Measurements from ENCODE around the gene EFHC1.
A peak's percentile ranks its signal among the peaks of the same experiment; 100 is the strongest.
"Not testable (repeated sequence)": the region's sequence is repeated elsewhere in the genome, so short reads cannot be mapped to it uniquely, and the experiment has no call there.

Gene EFHC1

DNA sequence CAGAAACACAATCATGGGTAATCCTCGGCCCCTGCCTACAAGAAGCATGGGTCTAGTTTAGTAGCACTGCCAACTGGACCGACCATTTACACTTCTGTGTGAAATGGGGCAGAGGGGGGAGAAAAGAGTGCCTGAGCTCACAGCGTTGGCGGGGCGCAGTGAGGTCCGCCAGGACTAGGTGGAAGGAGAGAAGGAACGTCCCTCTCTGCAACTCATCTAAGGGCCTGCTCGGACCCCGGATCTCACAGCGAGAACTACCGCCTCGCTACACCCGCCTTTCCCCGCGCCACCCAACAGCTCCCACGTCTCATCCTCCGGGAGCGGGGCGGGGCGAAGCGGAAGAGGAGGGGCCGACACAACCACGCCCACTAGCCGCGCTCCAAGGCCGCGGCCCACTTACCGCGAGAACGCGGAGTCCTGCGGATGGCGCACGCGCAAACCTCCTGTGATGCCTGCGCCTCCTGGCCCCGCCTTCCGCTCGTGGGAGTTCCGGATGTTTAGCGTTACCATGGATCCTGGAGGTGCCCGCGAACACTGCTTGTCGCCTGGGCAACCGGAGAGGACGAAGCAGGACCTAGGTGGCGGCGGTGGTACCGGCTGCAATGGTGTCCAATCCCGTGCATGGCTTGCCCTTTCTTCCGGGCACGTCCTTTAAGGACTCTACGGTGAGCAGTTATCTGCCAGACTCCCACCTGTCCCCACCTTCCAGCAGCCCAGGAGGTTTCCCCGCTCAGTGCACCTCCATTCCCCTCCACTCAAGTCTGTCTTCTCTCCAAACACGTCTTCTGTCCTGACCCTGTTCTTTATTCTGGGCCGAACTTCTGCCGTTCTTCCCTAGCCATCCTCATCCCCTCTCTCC is at the start of gene EFHC1:
Gene EFHC1, plus strand, starts transcription at position 534 of the 859 bp plus-strand sequence. Its CDS starts 69 bp downstream, at position 603.
- peak; percentile 98 for DNase-seq (ENCODE audit: low read depth)

DNA sequence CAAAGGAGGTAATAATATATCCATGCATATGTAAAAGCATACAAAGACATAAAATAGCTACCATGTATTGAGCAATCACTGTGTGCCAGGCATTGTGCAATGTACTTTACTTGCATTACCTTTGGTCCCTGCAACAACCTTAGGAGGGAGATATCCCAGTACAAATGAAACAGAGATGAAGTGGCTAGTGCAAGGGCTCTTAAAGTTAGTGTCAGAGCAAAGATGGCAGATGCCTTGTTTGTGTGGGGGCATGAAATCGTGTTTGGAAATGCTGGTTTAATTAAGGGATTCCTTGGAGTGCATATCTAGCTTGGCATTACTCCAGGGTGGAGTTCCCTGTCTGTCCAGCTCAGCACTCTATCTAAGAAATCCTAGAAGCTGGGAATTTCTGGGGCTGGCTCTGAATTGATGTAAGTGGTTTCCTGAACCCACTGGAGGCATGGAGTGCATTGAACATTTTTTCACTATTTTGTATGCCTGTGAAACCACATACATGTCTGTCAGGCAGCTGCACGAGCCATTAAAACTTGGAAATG is 48.4 kb upstream of the EFHC1 start:
- no peak for DNase-seq (ENCODE audit: low read depth)

- DNase-seq (ENCODE audit: low read depth): no peak
These were observed 46.9 kb upstream of the EFHC1 start for GRCh38 chr6:52373151-52373690.

GRCh38 chr6:52374247-52374646 is 45.9 kb upstream of the EFHC1 start:
- no peak for DNase-seq (ENCODE audit: low read depth)

DNA sequence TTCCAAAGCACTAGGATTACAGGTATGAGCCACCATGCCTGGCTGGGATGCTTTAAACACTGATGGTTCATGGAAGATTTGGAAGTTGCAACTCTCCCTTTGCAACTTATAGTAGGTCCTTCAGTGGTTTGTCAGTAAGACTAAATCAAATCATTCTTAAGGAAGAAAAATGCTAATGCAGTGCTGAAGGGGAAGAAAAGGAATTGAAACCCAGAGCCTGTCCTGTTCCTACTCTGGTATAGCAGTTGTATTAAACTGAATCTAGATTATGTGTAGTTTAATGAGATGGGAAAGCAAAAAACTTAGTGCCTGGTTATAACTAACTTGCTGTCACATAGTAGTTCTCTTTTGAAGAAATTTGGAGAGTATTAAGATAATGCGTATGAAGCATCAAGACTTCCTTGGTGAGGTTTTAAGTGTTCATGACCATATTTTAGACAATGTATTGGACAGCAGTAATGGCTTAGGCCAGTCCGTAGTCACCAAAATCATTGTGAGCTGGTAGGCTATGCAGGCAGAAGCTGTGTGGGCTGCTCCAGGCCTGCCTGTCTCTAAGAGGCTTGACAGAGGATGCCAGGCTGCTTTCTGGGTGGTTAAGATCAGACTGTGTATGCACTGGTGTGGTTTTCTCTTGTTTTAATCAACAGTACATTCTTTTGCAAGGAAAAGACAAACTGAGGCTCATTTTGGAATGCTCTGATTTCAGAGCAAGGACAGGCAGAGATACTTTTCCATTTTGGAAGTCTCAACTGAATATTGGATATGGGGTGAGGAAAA is 44.2 kb upstream of the EFHC1 start:
- no peak for DNase-seq (ENCODE audit: low read depth)

- DNase-seq (ENCODE audit: low read depth): no peak
These were observed 43.4 kb upstream of the EFHC1 start for GRCh38 chr6:52376763-52377162.

DNA sequence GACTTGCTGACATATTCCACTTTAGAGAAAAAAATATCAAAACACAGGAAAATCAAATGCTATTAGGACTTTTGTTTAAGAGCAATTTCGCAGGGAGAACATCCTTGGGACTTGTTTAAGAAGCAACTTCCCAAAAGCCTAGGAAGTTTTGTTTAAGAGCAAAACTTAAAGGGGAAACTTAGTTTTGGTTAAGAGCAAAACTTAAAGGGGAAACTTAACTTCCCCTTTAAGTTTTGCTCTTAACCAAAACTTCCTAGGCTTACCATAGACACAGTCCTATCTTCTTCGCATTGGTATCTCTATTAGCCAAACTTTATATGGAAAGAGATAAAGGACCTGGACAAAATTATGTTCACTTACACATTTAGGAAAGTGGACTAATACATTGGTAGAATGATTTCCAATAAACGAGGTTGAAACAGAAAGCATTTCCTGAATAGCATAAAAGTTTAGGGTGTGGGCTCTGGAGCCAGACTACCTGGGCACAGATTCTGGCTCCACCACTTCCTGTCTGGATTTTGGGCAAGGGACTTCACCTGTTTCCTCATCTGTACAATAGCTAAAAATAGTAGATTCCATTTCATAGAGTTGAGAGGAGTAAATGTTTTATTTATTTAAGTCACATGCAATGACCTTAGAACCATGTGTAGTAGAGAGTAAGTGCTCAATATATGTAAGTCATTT is 42.5 kb upstream of the EFHC1 start:
- no peak for DNase-seq (ENCODE audit: low read depth)

- no peak for DNase-seq (ENCODE audit: low read depth)
These were observed 38.9 kb upstream of the EFHC1 start for GRCh38 chr6:52381249-52381648.

GRCh38 chr6:52384145-52384766 is 35.9 kb upstream of the EFHC1 start:
- no peak for DNase-seq (ENCODE audit: low read depth)

DNA sequence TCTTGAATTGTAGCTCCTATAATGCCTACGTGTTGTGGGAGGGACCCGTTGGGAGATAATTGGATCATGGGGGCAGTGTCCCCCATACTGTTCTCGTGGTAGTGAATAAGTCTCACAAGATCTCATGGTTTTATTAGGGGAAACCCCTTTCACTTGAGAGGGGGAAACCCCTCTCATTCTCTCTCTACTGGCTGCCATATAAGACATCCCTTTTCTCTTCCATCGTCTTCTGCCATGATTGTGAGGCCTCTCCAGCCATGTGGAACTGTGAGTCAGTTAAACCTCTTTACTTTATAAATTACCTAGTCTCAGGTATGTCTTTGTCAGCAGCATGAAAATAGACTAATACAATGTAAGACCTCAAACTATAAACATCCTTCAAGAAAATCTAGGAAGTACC is 35.1 kb upstream of the EFHC1 start:
- no peak for DNase-seq (ENCODE audit: low read depth)

DNA sequence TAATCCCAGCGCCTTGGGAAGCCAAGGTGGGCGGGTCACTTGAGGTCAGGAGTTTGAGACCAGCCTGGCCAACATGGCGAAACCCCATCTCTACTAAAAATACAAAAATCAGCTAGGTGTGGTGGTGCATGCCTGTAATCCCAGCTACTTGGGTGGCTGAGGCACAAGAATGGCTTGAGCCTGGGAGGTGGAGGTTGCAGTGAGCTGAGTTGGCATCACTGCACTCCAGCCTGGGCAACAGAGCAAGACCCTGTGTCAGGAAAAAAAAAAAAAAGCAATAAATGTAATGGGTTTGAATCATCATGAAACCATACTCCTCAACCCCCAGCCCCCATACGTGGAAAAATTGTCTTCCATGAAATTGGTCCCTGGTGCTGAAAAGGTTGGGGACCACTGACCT is 32.0 kb upstream of the EFHC1 start:
- not testable (repeated sequence) for DNase-seq (ENCODE audit: low read depth)

DNA sequence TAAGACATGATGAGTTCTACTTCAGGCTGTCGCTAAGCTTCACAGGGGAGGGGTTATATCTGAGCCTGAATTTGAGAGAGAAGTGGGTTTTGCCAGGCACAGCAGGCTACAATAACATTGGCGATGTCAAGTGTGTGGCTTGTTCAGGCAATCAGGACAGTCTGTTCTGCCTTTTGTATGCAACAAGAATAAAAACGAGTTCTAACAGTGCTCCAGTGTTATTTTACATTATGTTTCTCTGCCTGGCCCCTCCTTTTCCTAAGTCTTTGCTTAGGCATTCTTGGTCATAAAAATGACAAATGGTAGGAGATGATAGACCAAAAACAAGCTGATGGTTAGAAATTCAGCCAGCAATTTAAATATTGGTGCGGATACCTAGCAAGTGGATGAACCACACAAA is 31.4 kb upstream of the EFHC1 start:
- DNase-seq (ENCODE audit: low read depth): no peak

DNA sequence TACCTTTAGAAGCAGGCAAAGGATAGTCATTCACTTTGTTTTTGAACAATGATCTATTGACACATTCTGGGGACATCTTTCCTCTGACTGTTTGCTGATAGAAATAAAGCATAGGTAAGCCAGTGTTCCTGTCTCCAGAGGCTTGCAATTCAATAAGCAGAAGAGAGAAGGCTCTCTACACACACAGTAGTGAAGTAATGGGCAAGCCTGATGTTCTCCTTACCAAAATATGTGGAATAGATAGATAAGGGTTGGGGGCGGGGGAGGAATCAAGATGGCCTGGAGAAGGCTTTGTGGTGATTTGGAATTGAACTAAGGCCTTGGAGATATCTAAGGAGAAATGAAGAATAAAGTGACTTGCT is 30.9 kb upstream of the EFHC1 start:
- no peak for DNase-seq (ENCODE audit: low read depth)

DNA sequence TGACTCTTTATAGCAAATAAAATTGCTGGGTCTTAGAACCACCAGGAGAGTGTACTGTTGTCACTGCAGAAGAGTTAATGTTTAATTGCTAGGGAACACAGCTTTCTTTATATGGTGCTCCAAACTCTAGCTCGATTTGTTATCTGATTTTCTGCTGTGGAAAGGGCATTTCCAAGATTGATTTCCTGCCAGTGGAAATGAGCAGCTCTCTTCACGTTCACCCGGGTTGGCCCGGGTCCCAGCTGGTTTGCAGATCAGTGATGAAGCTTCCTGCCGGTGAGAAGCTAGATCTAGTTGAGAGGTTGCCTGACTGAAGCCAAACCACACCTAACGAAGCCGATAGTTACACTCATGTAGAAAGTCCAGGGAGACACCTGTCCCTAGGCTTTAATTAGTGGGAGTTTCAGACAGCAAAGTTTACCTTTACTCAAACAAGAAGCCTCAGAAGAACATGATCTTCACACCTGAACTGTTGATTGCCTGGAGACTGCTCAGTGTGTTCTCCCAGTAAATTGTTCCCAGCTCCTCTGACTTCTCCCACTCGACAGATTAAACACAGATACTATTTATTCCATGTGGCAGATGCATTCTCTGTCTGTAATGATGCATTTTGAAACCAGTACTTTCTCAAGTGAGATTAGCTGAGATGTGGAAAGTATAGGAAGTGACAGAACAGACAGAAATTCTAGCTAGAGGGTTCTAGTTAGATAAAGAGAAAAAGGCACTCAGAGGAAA is 30.3 kb upstream of the EFHC1 start:
- peak; percentile 45 for DNase-seq (ENCODE audit: low read depth)

DNA sequence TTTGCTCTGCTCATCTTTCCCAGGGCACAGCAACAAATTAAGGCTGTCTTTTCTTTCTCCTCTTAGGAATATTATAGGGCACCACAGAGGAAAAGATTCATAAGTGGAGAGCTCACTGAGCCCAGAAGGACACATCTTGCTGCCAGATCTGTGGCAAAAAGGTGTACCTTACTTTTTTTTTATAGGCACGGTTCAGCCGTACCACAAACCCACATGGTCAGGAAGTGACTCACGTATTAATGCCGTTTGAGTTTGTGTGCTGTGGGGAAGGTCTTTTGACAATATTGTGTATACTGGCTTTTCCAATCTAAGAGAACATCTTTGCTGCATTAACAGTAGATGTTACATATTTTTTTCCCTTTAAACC is 29.8 kb upstream of the EFHC1 start:
- peak; percentile 45 for DNase-seq (ENCODE audit: low read depth)

DNA sequence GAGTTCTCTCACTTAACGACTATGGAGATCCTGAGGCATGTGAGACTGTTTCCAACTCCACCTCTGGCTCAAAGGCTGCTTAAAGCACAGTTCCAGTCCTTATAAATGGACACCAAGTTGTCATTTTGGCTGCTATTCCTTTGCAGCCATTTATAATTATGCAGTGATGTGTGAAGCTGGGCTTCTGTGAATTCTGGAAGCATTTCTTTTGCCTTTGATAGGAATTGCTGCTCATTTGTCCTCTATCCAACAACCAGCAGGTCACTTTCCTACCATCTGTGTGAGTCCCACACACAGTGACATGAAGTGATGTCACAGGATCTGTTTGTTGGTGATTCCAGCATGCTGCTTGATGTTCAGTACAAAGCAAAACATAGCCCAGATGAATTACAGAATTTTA is 28.5 kb upstream of the EFHC1 start:
- DNase-seq (ENCODE audit: low read depth): no peak

DNA sequence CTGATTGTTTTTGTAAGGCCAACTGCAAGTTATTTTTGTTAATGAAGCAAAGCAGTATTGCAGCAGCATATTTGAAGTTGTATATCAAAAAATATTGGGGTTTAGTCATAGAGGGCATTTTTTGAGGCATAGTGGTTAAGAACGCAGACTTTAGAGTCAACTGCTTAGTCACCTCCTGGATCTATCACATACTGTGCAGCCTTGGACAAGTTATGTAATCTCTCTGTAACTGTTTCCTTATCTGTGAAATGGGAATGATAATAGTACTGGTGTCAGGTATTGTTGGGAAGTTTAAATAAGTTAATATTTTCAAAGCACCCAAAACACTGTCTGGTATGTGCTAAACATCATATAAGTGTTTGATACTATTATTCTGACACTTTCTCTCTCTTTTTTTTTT is 27.2 kb upstream of the EFHC1 start:
- no peak for DNase-seq (ENCODE audit: low read depth)

DNA sequence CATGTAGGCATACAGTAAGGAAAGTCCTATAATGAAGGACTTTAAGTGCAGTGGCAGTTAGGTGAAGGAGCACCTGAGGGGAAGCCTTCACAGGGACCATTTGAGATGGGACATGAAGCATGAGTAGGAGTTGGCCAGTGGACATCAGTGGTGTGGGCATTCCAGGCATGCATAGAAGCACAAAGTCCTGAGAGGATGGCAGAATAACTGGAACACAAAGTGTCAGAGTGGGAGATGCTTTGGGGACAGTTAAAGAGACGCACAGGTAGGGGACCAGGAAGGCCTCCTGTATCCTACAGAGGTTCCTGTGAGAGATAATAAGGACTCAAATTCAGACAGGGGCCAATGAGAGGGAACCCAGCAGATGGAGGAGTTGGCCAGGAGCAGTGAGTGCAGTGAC is 26.4 kb upstream of the EFHC1 start:
- no peak for DNase-seq (ENCODE audit: low read depth)

DNA sequence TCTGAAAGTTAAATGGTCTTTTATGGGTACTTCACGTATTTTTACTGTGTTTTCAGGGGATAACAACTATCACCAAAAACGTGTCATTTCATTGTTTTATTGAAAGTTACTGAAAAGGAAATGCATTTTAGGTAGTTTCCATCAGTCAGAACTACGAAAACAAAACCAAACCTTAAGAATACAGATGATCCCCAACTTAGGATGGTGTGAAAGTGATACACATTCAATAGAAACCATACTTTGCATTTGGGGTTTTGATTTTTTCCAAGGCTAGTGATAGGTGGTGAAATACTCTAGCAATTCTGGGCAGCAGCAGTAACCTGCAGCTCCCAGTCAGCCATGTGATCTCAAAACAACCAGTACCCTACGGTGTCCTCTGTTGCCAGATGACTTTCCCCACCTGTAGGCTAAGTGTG is 25.9 kb upstream of the EFHC1 start:
- DNase-seq (ENCODE audit: low read depth): no peak

DNA sequence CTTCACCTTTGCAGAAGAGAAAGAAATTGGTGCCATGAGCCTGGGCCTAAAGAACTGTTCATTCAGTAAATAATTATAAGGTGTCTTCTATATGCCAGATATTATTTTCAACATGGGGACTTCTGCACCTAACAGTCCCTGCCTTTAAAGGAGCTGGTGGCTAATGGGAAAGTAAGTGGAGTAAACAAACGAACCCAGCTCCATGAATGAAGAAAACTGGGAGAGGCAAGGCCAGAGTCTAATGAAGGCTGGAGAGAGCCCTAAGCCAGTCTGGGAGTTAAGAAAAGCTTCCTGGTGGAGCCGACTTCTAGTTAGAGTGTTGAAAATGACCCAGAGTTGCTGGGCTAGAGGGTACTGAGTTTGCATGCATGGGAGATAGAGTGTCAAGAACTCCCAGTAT is 24.2 kb upstream of the EFHC1 start:
- DNase-seq (ENCODE audit: low read depth): no peak
